ENCODE data around the gene OR5AN1.

OR5AN1 gene

GRCh38 chr11:59418156-59418555 is 59.5 kb downstream of the OR5AN1 start:
- TF ChIP-seq CTCF (IDR thresholded peaks at IDR 0.05; ENCODE audit: borderline replicate concordance, insufficient read depth, low read depth, low read length) = no peak
- H3K4me3 ChIP-seq (ENCODE audit: low read depth, low read length) = no peak overlapping the region
